ENCODE measurements around the gene CASZ1.

Gene CASZ1

DNA sequence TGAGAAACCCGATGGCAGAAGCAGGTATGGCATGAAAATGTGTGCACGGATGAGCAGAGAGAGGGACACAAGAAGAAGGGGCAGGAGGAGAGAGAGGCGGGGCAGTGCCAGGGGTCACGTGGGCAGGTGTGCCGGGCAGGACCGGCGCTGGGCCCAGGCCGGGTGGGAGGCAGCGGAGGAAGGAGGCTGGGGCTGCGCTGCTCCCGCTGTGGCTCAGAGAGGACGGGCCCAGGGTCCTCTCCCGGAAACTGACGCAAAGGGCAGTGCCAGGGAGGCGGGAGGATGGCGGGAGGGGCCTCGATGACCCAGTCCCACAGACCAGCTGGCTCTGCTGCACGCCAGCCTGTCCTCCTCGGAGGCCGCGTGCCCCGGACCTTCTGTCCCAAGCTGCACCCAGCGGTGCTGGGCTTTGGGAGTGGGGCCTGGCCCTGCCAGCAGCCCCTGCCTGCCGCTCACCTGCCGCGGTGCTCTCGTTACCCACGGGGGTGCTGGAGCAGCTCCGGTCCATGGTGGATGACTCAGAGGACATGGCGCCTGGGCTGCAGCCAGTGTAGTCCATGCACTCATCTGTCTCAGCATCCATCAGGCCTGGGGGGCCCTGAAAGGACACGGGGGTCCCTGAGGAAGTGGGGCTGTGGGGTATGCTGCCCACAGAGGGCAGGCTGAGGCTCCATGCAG lies 153.9 kb downstream of the CASZ1 start:
- Mint-ChIP-seq H3K27me3 (no peaks in the 10 kb centered on the region), H3K4me3 (no peak overlapping the region), H3K4me1 (peaks cover 4% of the 10 kb centered on the region)

DNA sequence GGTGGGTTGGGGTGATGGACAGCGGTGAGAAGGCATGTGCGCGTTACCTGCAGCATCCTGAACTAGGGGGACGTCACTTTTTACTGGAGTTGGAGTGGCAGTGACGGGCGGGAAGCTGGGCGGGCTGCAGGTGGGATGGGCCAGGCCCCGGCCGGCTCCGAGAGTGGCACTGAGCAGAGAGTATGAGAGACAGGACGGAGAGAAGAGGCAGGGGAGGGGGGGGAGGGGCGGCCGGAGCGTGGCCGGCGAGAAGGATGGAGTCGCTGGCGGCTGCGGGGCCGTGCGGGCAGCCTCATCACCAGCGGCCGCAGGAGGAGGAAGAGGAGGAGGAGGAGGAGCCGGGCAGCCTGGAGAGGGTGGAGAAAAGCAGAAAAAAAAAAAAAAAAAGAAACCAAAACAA lies 154.5 kb downstream of the CASZ1 start:
- Mint-ChIP-seq H3K27me3 (no peaks in the 10 kb centered on the region), H3K9me3 (no peaks in the 10 kb centered on the region), H3K4me3 (no peak overlapping the region), H3K27ac (no peak overlapping the region), H3K36me3 (no peaks in the 10 kb centered on the region), H3K4me1 (peaks cover 8% of the 10 kb centered on the region)

More for the DNA sequence above, 153.9 kb downstream of the CASZ1 start:
- no peaks in the 10 kb centered on the region for H3K36me3 Mint-ChIP-seq
- H3K27ac Mint-ChIP-seq: no peak overlapping the region
- H3K9me3 Mint-ChIP-seq: no peaks in the 10 kb centered on the region

DNA sequence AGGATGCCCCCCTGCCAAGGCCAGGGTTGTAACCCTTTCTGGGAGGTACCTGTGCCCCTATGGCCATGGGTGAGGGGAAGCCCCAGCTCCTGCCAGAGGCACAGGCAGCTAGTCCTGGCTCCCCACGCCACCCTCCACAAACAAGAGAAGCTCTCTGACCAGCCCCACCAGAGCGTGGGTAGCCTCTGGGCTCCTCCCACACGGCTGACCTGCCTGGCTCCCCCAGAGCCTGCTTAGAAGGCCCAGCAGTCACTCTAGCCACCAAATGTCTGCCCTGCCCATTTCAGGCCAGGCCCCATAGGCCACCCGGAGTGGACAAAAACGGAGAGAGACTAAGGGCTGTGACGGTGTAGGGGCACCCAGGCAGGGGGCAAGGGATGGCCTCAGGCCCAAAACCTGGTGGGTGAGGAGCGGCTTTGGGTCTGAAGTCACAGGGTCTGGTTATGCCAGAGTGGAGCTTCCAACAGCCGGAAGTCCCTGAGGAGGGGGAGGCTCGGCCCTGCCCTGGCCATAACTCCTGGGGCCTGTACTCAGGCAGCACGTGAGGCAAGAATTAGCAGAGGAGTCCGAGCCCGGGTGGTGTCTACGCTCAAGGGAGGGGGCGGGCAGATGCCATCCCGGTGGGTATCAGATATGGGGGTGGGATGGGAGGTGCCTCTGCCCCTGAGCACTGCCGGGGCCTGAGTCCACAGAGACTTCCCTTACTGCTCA lies 155.4 kb downstream of the CASZ1 start:
- Mint-ChIP-seq H3K27ac (no peak overlapping the region), H3K4me1 (peaks cover 8% of the 10 kb centered on the region), H3K27me3 (no peaks in the 10 kb centered on the region)

DNA sequence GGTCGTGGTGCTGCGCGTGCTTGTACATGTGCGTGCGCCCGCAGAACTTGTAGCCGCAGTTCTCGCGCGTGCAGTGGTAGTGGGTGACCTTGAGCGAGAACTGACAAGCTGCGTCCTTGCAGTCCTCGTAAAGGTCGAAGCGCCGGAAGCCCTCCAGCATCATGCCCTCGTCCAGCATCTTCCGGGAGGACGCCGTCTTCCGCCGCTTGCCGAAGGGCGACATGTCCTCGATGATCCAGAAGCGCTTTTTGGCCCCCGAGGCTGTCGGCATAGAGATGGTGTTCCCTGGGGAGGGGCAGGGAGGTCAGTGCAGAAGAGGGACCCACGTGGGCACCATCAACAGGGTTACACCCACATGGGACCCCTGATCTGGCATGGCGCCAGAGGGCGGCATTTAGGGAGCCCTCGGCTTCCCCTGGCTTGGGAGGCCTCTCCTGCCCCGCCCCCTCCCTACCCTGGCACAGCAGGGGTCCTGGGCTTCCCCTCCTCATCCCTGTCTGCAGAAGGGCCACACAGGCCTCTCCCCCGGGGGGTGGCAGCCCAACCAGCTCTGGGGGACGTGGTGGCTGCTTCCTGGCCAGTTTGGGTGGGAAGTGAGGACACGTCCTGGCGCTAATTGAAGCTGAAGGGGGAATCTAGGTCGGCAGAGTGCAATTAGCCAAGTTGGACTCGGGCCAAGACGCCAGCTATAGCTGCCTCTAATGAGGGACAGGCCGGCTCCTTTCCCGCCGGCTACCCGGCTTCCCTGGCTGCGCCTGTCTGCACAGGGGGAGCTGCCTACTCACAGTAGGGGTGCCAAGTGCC lies 156.5 kb downstream of the CASZ1 start:
- Mint-ChIP-seq H3K27ac (no peak overlapping the region), H3K4me1 (peaks cover 8% of the 10 kb centered on the region), H3K4me3 (no peak overlapping the region), H3K36me3 (no peaks in the 10 kb centered on the region), H3K27me3 (no peaks in the 10 kb centered on the region), H3K9me3 (no peaks in the 10 kb centered on the region)

More for the DNA sequence above, 155.4 kb downstream of the CASZ1 start:
- Mint-ChIP-seq H3K4me3 (no peak overlapping the region), H3K36me3 (no peaks in the 10 kb centered on the region), H3K9me3 (no peaks in the 10 kb centered on the region)

DNA sequence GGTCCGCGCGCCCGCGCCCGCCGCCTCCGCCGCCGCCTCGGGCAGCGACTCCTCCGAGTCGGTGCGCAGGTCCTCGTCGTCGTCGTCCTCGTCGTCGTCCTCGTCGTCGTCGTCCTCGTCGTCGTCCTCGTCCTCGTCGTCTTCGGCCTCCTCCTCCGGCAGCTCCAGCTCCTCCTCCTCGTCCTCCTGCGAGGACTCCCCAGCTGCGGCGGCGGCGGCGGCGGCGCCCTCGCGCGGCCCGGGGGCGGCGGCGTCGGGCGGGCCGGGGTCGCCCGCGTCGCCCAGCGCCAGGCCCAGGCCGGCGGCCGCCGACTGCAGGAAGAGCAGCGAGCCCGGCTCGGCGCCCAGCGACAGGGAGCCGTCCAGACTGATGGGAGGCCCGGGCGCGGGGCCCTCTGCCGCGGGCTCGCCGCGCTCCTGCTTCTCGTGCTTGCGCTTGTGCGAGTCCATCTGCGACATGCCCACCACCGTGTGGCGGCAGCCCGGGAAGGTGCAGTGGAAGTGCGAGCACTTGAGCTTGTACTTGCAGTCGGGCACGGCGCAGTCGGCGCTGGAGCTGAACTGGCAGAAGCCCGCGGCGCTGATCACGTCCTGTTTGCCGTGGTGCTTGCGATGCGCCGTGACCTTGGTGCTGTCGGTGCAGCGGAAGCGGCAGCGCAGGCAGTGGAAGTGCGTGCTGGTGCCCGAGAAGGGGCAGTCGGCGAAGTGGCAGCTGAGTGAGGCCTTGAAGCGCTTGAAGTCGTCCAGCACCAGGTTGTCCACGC lies 157.3 kb downstream of the CASZ1 start:
- Mint-ChIP-seq H3K4me1 (peaks cover 8% of the 10 kb centered on the region), H3K27me3 (no peaks in the 10 kb centered on the region), H3K9me3 (no peaks in the 10 kb centered on the region), H3K27ac (no peak overlapping the region), H3K36me3 (no peaks in the 10 kb centered on the region), H3K4me3 (no peak overlapping the region)

DNA sequence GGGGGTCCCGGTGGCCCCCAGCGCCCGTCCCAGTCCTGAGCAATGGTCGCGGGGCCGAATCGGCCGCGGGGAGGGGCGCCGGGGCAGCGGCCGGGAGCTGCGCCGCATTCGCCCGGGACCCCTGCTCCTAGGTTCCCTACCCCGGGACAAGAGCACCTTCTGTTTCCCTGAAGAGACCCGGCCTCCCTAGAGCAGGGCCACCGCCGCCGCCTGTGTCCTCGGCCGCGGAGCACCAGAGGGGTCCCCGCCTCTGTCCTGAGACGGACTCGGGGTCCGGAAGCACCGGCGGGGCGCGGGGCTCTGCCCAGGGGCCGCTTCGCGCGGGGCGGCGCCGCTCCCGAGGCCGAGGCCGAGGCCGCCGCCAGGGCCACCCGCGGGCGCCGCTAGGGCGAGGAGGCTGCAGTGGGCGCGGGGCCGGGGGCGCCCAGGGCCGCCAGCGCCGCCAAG lies 157.9 kb downstream of the CASZ1 start:
- Mint-ChIP-seq H3K36me3 (no peaks in the 10 kb centered on the region), H3K27me3 (no peaks in the 10 kb centered on the region), H3K4me3 (no peak overlapping the region), H3K9me3 (no peaks in the 10 kb centered on the region), H3K27ac (no peak overlapping the region), H3K4me1 (peaks cover 8% of the 10 kb centered on the region)

DNA sequence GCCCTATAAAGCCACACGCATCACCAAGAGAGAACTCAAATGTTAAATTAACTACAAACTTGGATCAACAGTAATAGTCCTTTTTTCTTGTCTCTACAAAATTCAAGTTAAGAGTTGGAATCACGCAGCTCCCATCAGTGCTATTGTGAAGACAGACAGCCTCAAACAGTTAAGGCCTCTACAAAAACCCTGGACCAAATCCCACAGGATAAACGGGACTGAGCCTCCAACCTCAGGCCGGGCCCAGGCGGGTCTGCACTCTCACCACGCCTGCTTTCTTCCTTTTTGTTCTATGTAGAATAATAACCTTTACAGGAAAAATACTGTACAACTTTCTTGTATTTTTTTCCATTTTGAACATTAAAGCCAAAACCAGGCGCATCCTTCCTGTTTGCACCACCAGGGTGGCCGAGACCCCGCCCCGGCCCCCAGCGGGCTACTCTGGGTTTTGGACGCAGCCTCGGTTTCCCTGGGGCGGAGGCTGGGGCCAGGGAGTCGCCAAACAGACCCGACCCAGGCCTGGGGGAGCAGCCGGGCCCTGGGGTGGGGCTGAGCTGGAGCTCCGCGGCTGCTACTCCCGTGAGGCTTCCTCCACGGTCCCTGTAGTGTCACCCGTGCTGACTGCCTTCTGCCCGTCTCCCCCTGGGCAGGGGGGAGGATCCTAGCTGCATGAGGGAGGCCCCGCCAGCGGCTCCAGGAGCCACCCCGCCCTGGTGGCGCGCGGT lies 158.4 kb downstream of the CASZ1 start:
- no peaks in the 10 kb centered on the region for H3K27me3 Mint-ChIP-seq
- no peak overlapping the region for H3K4me3 Mint-ChIP-seq
- H3K36me3 Mint-ChIP-seq: no peaks in the 10 kb centered on the region
- H3K9me3 Mint-ChIP-seq: no peaks in the 10 kb centered on the region
- no peak overlapping the region for H3K27ac Mint-ChIP-seq
- peaks cover 8% of the 10 kb centered on the region for H3K4me1 Mint-ChIP-seq

DNA sequence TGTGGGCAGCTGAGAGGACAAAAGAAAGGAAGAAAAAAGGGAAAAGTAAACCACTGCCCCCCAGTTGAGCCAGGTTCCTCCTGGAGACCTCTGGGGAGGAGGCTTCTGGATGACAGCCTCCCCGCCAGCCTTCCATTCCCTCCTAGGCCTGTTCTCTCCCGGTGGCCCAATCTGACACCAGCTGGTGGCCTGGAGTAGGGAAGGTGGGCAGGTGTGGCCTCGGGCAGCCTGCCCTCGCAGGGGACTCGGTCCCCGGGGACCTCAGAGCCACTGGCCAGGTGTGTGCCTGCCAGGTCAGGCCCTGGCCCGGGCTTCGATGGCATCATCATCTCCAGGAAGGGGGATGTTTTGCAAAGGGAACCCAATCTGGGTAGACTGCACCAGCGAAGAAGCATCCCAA lies 159.0 kb downstream of the CASZ1 start:
- Mint-ChIP-seq H3K9me3 (no peaks in the 10 kb centered on the region), H3K4me1 (peaks cover 8% of the 10 kb centered on the region), H3K36me3 (no peaks in the 10 kb centered on the region), H3K27ac (no peak overlapping the region), H3K27me3 (no peaks in the 10 kb centered on the region), H3K4me3 (no peak overlapping the region)

DNA sequence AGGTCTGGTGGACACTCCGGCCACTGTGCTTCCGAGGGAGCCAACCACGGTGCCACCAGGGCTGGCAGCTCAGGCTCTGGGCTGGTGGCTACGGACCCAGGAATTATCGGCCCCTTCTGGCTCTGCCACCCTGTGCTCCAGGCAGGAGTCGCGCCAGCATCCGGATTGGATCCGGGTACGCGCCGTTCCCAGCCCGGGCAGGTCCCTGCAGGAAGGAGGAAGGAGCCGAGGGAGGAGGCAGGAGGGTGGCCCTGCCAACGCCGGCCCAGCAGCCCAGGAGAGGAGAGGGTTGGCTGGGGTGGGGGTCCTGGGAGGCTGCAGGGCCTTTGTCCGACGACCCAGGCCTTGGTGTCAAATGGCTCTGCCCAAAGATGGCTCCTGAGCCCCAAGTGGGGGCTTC lies 160.5 kb downstream of the CASZ1 start:
- H3K4me3 Mint-ChIP-seq: no peak overlapping the region
- H3K27ac Mint-ChIP-seq: no peak overlapping the region

DNA sequence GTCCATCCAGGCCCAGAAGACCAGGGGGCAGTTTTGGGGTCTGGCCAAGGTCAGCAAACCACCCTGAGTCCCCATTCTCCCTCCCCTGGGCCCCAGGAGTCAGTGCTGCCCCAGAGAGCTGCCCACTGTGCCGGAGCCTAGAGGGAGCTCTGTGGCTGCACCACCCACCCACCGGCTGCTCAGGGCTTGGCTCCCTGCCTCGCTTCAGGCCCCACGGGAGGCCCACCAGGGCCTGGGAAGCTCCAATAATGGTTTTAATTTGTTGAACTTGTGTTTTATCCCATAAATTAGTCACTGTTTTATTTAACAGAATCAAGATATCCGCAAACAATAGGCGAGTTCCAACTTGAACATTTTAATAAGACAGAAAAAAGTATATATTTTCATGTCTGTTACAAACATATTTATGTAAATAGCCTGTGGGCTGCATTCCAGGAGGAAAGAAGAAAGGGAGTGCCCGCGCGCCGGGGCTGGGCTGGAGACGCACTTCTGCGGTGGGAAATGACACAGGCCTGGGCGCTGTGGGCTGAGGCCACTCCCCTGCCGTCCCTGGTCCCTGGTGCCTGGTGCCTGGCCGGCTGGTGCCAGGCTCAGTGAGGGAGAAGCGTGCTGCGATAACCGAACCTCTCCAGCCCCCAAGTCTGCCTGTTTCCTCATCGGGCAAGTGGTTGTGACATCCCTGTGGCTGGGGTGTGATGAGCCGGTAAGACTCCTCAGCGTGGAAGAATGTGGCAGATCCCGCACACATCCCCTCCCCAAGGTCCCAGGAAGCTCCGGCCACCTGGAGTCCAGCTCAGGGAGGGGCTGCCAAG lies 161.2 kb downstream of the CASZ1 start:
- H3K9me3 Mint-ChIP-seq: no peaks in the 10 kb centered on the region
- peaks cover 8% of the 10 kb centered on the region for H3K4me1 Mint-ChIP-seq
- H3K36me3 Mint-ChIP-seq: peaks cover 2% of the 10 kb centered on the region
- H3K27ac Mint-ChIP-seq: no peak overlapping the region
- H3K27me3 Mint-ChIP-seq: no peaks in the 10 kb centered on the region
- H3K4me3 Mint-ChIP-seq: no peak overlapping the region

More for the DNA sequence above, 160.5 kb downstream of the CASZ1 start:
- Mint-ChIP-seq H3K36me3 (no peaks in the 10 kb centered on the region), H3K4me1 (peaks cover 8% of the 10 kb centered on the region), H3K9me3 (no peaks in the 10 kb centered on the region), H3K27me3 (no peaks in the 10 kb centered on the region)

DNA sequence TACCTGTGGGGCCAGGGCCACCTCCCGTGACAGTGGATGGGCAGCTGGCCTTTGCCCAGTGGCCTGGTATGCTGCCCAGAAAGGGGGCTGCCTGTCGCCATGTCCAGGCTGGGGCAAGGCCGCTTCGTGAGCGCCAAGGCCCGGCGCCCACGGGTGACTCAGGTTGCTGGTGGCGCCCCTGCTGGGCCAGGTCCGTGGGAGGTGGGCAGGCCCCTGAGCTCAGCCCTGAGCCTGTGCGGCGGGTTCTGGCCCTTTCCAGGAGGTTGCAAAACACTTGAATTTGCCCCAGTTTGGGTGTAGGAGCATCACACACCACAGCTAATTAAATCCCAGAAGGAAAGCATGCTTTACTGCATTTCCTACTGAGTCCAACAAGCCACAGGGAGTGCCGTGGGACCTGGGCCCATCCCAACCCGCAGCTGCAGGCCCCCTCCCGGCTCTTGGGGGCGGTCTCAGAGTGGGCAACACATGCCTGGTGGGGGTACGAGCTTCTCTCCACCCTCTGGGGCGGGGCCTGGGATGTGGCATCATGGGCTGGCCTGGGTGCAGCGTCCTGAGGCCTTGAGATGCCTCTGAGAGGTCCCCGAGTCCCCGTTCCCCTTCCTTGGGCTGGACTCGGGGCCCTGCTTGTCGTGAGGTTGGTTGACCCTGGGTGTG lies 161.9 kb downstream of the CASZ1 start:
- no peak overlapping the region for H3K27ac Mint-ChIP-seq
- peaks cover 8% of the 10 kb centered on the region for H3K4me1 Mint-ChIP-seq
- H3K36me3 Mint-ChIP-seq: peaks cover 2% of the 10 kb centered on the region
- H3K9me3 Mint-ChIP-seq: no peaks in the 10 kb centered on the region
- H3K27me3 Mint-ChIP-seq: no peaks in the 10 kb centered on the region
- H3K4me3 Mint-ChIP-seq: no peak overlapping the region

DNA sequence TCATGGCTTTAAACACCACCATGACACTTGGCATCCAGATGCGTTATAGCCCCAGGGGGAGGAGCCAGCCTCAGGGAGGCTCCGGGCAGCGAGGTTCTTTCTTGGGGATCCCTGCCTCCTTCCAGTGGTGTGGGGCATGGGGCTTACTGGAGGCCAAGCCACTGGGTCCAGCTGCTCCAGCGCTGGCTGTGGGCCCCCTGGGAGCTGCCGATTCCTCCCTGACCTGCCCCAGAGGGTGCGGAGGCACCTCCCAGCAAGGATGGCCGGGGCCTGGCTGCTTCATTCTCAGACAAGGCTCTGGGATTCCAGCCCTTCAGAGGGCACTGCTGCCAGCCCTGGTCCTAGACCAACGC lies 162.4 kb downstream of the CASZ1 start:
- Mint-ChIP-seq H3K4me1 (peaks cover 8% of the 10 kb centered on the region), H3K4me3 (no peak overlapping the region), H3K36me3 (peaks cover 2% of the 10 kb centered on the region), H3K9me3 (no peaks in the 10 kb centered on the region), H3K27ac (no peak overlapping the region), H3K27me3 (no peaks in the 10 kb centered on the region)

DNA sequence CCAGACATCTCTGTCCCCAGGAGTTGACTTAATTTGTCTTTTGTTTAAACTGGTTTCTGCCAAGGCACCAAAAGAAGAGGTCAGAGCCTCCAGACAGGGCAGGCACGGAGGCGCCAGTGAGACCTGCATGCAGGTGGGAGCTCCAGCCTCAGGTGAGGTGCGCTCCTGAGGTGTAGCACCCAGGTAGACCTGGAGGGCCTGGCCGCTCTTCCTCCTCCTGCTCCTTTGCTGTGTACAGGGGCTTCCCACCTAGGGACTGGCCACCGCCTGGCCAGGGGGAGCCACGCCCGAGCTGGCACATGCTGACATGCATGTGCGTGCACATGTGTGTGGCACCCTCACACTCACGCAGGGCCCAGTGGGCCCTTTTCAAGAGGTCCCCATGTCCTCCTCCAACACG lies 163.0 kb downstream of the CASZ1 start:
- Mint-ChIP-seq H3K27ac (no peak overlapping the region), H3K4me1 (peaks cover 8% of the 10 kb centered on the region), H3K36me3 (peaks cover 2% of the 10 kb centered on the region), H3K4me3 (no peak overlapping the region), H3K27me3 (no peaks in the 10 kb centered on the region), H3K9me3 (no peaks in the 10 kb centered on the region)

DNA sequence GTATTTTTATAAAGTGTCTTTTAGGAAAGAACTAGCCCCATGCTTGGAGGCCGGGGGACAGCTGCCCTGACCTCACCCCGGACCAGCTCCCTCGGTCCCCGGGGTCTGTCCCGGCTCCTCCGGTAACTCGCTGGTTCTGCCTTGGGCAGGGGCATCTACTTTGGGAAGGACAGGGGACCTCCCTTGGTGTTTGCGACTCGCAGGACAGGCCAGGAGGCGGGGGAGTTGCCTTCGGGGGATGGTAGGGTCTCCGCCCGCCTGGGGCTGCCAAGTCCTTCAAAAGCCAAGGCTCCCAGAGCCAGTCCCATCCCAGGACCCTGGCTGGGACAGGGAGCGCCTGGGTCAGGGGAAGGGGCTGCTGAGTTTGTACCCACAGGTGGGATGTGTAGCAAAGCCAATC lies 163.8 kb downstream of the CASZ1 start:
- peaks cover 2% of the 10 kb centered on the region for H3K36me3 Mint-ChIP-seq
- peaks cover 5% of the 10 kb centered on the region for H3K4me1 Mint-ChIP-seq
- no peak overlapping the region for H3K27ac Mint-ChIP-seq
- H3K9me3 Mint-ChIP-seq: no peaks in the 10 kb centered on the region
- H3K27me3 Mint-ChIP-seq: no peaks in the 10 kb centered on the region
- H3K4me3 Mint-ChIP-seq: no peak overlapping the region

Measured in activated naive CD4-positive, alpha-beta T cell treated with anti-CD3 and anti-CD28 coated beads, Interleukin-2, amount 50 U/mL, for 24 hours (primary cell).